ENCODE measurements around the gene SEC22A. TPM values are rescaled to one million over a fixed set of nuclear protein-coding genes. Genes with fewer than 3 reads are reported as not detected.

Gene SEC22A
- total RNA-seq, 1 donor from 2014 or later = 11.6 TPM

GRCh38 chr3:123267821-123268220, 66.1 kb downstream of the SEC22A start:
- no peak for ATAC-seq

- ATAC-seq = no peak
These were observed 69.1 kb downstream of the SEC22A start for GRCh38 chr3:123270818-123271217.

GRCh38 chr3:123271466-123272159, 69.9 kb downstream of the SEC22A start:
- no peak for ATAC-seq

GRCh38 chr3:123272547-123272946, 70.8 kb downstream of the SEC22A start:
- ATAC-seq = peak; percentile 27

- ATAC-seq = no peak
These were observed 73.9 kb downstream of the SEC22A start for GRCh38 chr3:123275691-123276090.

GRCh38 chr3:123276346-123277006, 74.7 kb downstream of the SEC22A start:
- ATAC-seq = no peak

GRCh38 chr3:123277106-123277505, 75.4 kb downstream of the SEC22A start:
- ATAC-seq = no peak

GRCh38 chr3:123278446-123278845, 76.7 kb downstream of the SEC22A start:
- no peak for ATAC-seq

GRCh38 chr3:123279121-123279520, 77.4 kb downstream of the SEC22A start:
- no peak for ATAC-seq

GRCh38 chr3:123281406-123281805, 79.7 kb downstream of the SEC22A start:
- no peak for ATAC-seq

GRCh38 chr3:123281929-123282328, 80.2 kb downstream of the SEC22A start:
- ATAC-seq = no peak

GRCh38 chr3:123282461-123282860, 80.7 kb downstream of the SEC22A start:
- no peak for ATAC-seq

- no peak for ATAC-seq
These were observed 81.3 kb downstream of the SEC22A start for GRCh38 chr3:123283074-123283473.

- no peak for ATAC-seq
These were observed 82.1 kb downstream of the SEC22A start for GRCh38 chr3:123283657-123284398.

- ATAC-seq = no peak
These were observed 82.8 kb downstream of the SEC22A start for GRCh38 chr3:123284399-123285010.

- ATAC-seq = no peak
These were observed 83.3 kb downstream of the SEC22A start for GRCh38 chr3:123285066-123285465.

GRCh38 chr3:123285479-123285878, 83.7 kb downstream of the SEC22A start:
- no peak for ATAC-seq

GRCh38 chr3:123285931-123286307, 84.2 kb downstream of the SEC22A start:
- no peak for ATAC-seq

GRCh38 chr3:123286308-123287023, 84.7 kb downstream of the SEC22A start:
- peak; percentile 69 for ATAC-seq

GRCh38 chr3:123287051-123287961, 85.6 kb downstream of the SEC22A start:
- no peak for ATAC-seq

GRCh38 chr3:123287962-123288302, 86.2 kb downstream of the SEC22A start:
- ATAC-seq = no peak

All from esophagus mucosa (tissue), 1 donor.